HG03103 (cell line): ENCODE data around the gene AQP6.
"Not testable (repeated sequence)": the region's sequence is repeated elsewhere in the genome, so short reads cannot be mapped to it uniquely, and the experiment has no call there.

Experiments used
- ATAC-seq: cut with Tn5 transposase; IDR thresholded peaks from one replicate; pipeline ENCODE4 v1.9.1; 2021; ENCODE audit warnings: low read depth; ENCODE audit not compliant: unreplicated experiment

AQP6 gene

GRCh38 chr12:49969027-49969426, 3.7 kb upstream of the AQP6 start:
- no peak for ATAC-seq

GRCh38 chr12:49969651-49970429, 2.9 kb upstream of the AQP6 start:
- ATAC-seq, result no peak

- no peak for ATAC-seq
Observed at GRCh38 chr12:49970658-49971057, 2.1 kb upstream of the AQP6 start.

GRCh38 chr12:49971141-49971540, 1.6 kb upstream of the AQP6 start:
- no peak for ATAC-seq

- ATAC-seq, result no peak
Observed at GRCh38 chr12:49972129-49972528, 618 bp upstream of the AQP6 start.

- ATAC-seq, result no peak
Observed at GRCh38 chr12:49973361-49973830, 649 bp downstream of the AQP6 start.

- ATAC-seq, result no peak
Observed at GRCh38 chr12:49974231-49974675, 1.5 kb downstream of the AQP6 start.

- no peak for ATAC-seq
Observed at GRCh38 chr12:49974677-49975317, 2.0 kb downstream of the AQP6 start.

GRCh38 chr12:49975318-49975761, 2.6 kb downstream of the AQP6 start:
- no peak for ATAC-seq

- no peak for ATAC-seq
Observed at GRCh38 chr12:49976557-49976956, 3.8 kb downstream of the AQP6 start.

GRCh38 chr12:49978125-49978524, 5.4 kb downstream of the AQP6 start:
- ATAC-seq, result no peak

- no peak for ATAC-seq
Observed at GRCh38 chr12:49979016-49979586, 6.4 kb downstream of the AQP6 start.

GRCh38 chr12:49979791-49980190, 7.0 kb downstream of the AQP6 start:
- no peak for ATAC-seq

- ATAC-seq, result no peak
Observed at GRCh38 chr12:49980501-49981349, 8.0 kb downstream of the AQP6 start.

GRCh38 chr12:49982246-49983087, 9.7 kb downstream of the AQP6 start:
- ATAC-seq, result no peak

GRCh38 chr12:49983892-49984291, 11.1 kb downstream of the AQP6 start:
- no peak for ATAC-seq

- no peak for ATAC-seq
Observed at GRCh38 chr12:49984476-49985359, 12.0 kb downstream of the AQP6 start.

- no peak for ATAC-seq
Observed at GRCh38 chr12:49985981-49986380, 13.2 kb downstream of the AQP6 start.

- not testable (repeated sequence) for ATAC-seq
Observed at GRCh38 chr12:49986476-49986875, 13.7 kb downstream of the AQP6 start.
